HFF-Myc (cell line): Measurements from ENCODE around the gene THBS3.

ENCODE experiments used
- DNase-seq: peaks from one replicate; pipeline ENCODE4 v3.0.0-alpha.2; 2011; ENCODE audit warnings: low read depth; ENCODE audit errors: extremely low read depth
- H3K4me3 ChIP-seq: replicated peaks from 2 replicates; pipeline ENCODE4 v1.5.1; 2011; ENCODE audit warnings: low read depth, mild to moderate bottlenecking, control low read depth, low read length
- TF ChIP-seq, protein P1 (sequence below): IDR thresholded peaks from 2 replicates; pipeline ENCODE4 v1.5.1; 2012; ENCODE audit warnings: mild to moderate bottlenecking, low read depth, low read length, control low read depth; ENCODE audit errors: missing control alignments

Gene THBS3

DNA sequence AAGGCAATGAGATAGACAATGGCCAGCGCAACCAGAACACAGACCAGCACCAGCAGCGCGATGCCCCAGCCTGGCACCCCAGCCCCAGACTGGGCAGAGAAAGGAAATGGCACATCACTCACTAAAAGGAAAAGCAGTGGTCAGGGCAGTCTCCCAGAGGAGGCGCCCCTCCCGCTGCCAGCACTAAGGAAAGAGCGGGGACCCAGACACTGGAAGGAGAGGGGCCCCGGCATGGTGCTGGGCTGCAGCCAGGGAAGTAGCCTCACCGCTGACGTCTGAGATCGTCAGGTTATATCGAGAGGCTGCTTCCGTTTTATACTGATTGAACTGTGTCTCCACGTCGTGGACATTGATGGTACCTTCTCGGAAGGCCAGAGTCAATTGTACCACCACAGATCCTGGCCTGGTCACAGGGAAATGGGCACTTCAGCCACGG, 20.2 kb downstream of the THBS3 start:
- no peak for DNase-seq
- TF ChIP-seq, protein P1, sequence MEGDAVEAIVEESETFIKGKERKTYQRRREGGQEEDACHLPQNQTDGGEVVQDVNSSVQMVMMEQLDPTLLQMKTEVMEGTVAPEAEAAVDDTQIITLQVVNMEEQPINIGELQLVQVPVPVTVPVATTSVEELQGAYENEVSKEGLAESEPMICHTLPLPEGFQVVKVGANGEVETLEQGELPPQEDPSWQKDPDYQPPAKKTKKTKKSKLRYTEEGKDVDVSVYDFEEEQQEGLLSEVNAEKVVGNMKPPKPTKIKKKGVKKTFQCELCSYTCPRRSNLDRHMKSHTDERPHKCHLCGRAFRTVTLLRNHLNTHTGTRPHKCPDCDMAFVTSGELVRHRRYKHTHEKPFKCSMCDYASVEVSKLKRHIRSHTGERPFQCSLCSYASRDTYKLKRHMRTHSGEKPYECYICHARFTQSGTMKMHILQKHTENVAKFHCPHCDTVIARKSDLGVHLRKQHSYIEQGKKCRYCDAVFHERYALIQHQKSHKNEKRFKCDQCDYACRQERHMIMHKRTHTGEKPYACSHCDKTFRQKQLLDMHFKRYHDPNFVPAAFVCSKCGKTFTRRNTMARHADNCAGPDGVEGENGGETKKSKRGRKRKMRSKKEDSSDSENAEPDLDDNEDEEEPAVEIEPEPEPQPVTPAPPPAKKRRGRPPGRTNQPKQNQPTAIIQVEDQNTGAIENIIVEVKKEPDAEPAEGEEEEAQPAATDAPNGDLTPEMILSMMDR = no peak
- no peak overlapping the region for H3K4me3 ChIP-seq

DNA sequence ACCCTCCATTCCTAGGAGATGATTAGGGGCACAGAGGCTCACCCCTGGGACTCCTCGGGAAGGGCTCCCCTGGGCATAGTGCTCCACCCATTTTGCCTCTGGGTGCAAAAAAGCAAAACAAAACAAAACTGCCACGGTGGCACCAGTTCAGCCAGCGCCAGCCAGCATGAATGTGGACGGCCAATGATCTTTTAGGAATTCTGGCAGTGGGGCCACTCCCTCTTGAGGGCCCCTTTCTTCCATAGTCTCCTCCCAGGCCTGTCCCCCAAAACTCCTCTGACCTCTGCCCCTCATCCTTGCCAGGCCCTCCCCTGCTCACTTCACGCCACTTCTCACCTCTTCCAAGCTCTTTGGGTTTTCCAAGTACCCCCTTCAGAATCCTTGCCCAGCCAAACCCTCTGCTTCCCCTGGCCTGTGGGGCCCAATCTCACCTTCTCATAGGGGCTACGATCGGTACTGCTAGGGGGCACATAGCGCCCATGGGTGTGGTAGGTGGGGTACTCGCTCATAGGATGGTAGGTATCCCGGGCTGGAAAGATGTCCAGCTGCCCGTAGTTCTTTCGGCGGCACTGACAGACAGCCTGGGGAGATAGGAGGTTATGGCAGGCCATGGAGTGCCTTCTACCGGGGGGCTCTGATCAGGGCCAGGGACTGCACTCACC, 20.8 kb downstream of the THBS3 start:
- TF ChIP-seq, protein P1 = no peak
- no peak overlapping the region for H3K4me3 ChIP-seq
- no peak for DNase-seq

DNA sequence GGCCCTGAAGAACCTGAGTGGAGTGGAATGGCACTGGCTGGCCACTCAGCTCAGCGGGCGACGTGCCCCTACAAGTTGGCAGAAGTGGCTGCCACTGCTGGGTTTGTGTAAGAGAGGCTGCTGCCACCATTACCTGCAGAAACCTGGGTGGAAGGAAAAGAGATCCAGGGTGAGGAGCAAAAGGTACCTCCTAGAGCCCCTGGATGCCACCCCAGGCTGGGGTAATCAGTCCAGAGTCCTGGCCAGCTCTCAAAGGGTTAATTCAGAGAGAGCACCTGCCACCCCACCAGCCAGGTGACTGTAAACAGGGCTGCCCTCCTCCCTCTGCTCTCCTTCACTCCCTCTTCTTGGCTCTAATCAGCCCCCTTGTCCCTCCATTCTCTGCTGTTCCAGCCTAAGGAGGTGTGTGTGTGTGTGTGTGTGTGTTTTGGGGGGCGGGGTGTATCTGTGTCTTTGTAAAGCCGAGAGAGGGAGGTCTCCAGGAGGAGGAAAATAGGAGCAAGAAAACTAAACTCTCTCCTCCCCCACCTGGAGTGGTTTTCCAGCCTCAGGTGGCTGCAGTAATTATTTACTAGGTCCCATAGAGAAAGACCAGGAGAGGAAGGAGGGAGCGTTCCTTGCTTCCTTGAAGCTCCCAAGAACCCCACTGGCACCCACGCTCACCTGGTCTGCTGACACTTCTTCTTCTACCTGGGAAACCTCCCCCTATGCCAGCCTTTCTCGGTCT, 21.5 kb downstream of the THBS3 start:
- DNase-seq = no peak
- no peak overlapping the region for H3K4me3 ChIP-seq
- TF ChIP-seq, protein P1 = no peak

DNA sequence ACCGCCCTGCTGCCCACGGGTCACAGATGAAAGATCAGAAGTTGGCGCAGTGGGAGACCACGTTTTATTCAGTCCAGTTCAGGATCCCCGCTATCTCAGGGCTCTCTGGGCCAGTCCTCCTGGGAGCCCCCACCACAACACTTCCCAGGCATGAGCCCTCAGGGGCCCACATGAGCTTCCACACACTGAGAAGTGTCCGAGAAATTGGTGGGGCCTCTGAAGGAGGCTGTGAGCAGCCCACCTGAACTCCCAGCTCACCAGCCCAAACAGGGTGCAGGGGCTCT, 22.0 kb downstream of the THBS3 start:
- no peak overlapping the region for H3K4me3 ChIP-seq
- TF ChIP-seq, protein P1 = no peak
- no peak for DNase-seq

DNA sequence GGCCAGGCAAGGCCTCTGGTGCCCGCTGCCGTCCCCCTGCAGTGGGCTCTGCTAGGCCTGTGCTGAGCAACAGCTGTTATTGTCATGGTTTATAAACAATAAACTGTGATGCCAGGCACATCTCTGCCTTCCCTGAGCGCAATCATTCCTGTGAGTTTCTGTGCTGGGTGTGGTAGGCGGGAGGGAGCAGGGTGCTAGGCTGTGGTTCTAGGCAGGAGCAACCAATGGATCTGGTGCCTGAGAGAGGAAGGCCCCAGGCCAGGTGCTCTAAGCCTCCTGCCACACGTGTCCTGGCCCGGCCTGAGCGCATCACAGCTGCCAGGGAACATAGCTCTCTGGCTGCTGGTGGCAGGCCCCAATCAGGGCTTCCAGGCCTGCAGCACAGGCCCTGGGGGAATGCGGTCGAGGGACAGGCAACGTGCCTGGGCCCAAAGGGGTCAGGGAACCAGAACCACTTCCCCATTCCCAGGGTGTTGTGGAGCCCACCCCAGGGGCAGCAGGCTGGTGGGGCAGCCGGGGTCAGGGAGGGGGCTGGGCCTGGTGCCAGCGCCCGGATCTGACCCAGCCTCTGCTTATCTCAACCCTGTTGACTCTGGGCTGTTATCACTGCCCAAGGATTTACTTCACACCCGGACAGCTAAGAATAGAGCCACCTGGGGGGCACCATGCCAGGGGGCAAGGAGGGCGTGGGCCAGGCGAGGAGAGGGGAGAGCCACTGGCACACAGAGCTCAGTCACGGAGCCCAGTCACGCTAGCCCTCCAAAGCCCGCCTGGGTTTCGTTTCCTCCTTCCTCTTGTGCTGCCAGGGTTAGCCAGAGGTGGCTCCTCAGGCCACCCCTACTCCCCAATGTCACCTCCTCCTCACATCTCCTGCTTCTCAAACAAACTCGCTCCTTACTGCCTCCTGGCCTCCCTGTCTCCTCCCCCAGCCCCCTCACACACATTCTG, 22.6 kb downstream of the THBS3 start:
- DNase-seq = no peak
- TF ChIP-seq, protein P1 = no peak
- H3K4me3 ChIP-seq = no peak overlapping the region

DNA sequence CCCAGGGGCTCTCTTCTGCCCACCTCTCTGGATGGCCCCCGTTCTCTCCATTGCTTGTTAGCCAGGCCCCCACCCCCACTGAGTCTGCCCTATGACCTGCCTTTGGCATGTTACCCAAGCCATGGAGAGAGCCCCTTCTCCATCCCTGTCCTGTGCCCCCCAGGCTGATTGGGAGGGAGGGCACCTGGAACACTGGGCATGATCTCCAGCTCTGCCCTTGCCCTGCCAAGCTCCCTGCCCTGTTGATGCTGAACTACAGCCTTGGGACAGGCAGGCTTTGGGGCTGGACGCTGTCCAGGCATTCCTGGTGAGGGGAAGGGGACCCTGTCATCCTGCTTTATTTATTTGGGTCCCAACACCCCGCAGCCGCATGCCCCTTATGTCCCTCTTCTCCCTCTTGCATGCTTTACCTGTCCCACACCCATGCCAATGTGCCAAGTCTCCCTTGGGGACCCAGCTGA, 23.3 kb downstream of the THBS3 start:
- no peak for DNase-seq
- TF ChIP-seq, protein P1 = no peak
- no peak overlapping the region for H3K4me3 ChIP-seq
